ENCODE measurements around the gene HNRNPL.

- TF ChIP-seq, protein P1, sequence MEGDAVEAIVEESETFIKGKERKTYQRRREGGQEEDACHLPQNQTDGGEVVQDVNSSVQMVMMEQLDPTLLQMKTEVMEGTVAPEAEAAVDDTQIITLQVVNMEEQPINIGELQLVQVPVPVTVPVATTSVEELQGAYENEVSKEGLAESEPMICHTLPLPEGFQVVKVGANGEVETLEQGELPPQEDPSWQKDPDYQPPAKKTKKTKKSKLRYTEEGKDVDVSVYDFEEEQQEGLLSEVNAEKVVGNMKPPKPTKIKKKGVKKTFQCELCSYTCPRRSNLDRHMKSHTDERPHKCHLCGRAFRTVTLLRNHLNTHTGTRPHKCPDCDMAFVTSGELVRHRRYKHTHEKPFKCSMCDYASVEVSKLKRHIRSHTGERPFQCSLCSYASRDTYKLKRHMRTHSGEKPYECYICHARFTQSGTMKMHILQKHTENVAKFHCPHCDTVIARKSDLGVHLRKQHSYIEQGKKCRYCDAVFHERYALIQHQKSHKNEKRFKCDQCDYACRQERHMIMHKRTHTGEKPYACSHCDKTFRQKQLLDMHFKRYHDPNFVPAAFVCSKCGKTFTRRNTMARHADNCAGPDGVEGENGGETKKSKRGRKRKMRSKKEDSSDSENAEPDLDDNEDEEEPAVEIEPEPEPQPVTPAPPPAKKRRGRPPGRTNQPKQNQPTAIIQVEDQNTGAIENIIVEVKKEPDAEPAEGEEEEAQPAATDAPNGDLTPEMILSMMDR (IDR thresholded peaks at IDR 0.05), result no peak
- TF ChIP-seq, protein P2, sequence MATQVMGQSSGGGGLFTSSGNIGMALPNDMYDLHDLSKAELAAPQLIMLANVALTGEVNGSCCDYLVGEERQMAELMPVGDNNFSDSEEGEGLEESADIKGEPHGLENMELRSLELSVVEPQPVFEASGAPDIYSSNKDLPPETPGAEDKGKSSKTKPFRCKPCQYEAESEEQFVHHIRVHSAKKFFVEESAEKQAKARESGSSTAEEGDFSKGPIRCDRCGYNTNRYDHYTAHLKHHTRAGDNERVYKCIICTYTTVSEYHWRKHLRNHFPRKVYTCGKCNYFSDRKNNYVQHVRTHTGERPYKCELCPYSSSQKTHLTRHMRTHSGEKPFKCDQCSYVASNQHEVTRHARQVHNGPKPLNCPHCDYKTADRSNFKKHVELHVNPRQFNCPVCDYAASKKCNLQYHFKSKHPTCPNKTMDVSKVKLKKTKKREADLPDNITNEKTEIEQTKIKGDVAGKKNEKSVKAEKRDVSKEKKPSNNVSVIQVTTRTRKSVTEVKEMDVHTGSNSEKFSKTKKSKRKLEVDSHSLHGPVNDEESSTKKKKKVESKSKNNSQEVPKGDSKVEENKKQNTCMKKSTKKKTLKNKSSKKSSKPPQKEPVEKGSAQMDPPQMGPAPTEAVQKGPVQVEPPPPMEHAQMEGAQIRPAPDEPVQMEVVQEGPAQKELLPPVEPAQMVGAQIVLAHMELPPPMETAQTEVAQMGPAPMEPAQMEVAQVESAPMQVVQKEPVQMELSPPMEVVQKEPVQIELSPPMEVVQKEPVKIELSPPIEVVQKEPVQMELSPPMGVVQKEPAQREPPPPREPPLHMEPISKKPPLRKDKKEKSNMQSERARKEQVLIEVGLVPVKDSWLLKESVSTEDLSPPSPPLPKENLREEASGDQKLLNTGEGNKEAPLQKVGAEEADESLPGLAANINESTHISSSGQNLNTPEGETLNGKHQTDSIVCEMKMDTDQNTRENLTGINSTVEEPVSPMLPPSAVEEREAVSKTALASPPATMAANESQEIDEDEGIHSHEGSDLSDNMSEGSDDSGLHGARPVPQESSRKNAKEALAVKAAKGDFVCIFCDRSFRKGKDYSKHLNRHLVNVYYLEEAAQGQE (IDR thresholded peaks at IDR 0.05; ENCODE audit: insufficient read depth in 1 of 2, low read depth in 2 of 2, low read length in 1 of 2), result no peak
- TF ChIP-seq POLR2AphosphoS5 (IDR thresholded peaks at IDR 0.05; ENCODE audit: low read depth, low read length), result no peak
These were observed 12.7 kb downstream of the HNRNPL start for GRCh38 chr19:38836983-38837626.

Measured in Panc1 (cell line).